Vagina (tissue), 2 donors: ENCODE data around the gene FGD2. TPM values are rescaled to one million over a fixed set of nuclear protein-coding genes. Genes with fewer than 3 reads are reported as not detected.

ENCODE experiments used
- DNase-seq, 2 donors: peaks; one replicate each; pipeline ENCODE4 v3.0.0-alpha.2; 2017; ENCODE audit errors: extremely low spot score in 2 of 2
- H3K27ac ChIP-seq: fragments of 200-600 bp; sonication (generic); one replicate; pipeline ENCODE4 v1.5.1; 2019
- H3K27me3 ChIP-seq: fragments of 200-600 bp; sonication (generic); one replicate; pipeline ENCODE4 v1.5.1; 2019
- H3K36me3 ChIP-seq, 2 donors: fragments of 200-600 bp; sonication (generic); one replicate each; pipeline ENCODE4 v1.5.1; 2017 to 2019
- H3K4me1 ChIP-seq: fragments of 200-600 bp; sonication (generic); one replicate; pipeline ENCODE4 v1.5.1; 2019
- H3K4me3 ChIP-seq, 2 donors: fragments of 200-600 bp; sonication (generic); 1 replicate in 1 of 2; 2 replicates in 1 of 2; pipeline ENCODE4 v1.5.1; 2016 to 2019
- H3K9me3 ChIP-seq: fragments of 200-600 bp; sonication (generic); one replicate; pipeline ENCODE4 v1.5.1; 2019
- POLR2A ChIP-seq, 2 donors: fragments of 450-650 bp; IDR thresholded peaks; one replicate each; pipeline ENCODE4 v1.6.1; 2017; ENCODE audit warnings: antibody characterized with exemption in 2 of 2, mild to moderate bottlenecking in 2 of 2, moderate library complexity in 2 of 2
- POLR2AphosphoS5 ChIP-seq, 2 donors: sonication (generic); formaldehyde crosslinking; IDR thresholded peaks; one replicate each; pipeline ENCODE4 v1.9.0; 2017; ENCODE audit warnings: antibody characterized with exemption in 2 of 2, mild to moderate bottlenecking in 2 of 2, low read depth in 1 of 2; ENCODE audit not compliant: insufficient read depth in 1 of 2
- intact Hi-C: fragments of 100-400 bp; cut with DNase I; formaldehyde crosslinking; loops from one replicate; pipeline ENCODE4 v1.15.1; 2023
- total RNA-seq: library from RNA; depleted of rRNA; stranded (reverse); fragments of >200 nt; gene quantifications from one replicate; pipeline ENCODE4 v1.2.3, GENCODE V29; 2016
- TF ChIP-seq, protein P1 (sequence below), 3 experiments: fragments of 450-650 bp in 2 of 3; fragments of 200-600 bp in 1 of 3; sonication (generic) in 1 of 3; IDR thresholded peaks; one replicate each; pipeline ENCODE4 v1.5.1; 2017 to 2019; ENCODE audit warnings: antibody characterized with exemption in 3 of 3, mild to moderate bottlenecking in 2 of 3, moderate library complexity in 2 of 3

Gene FGD2
- total RNA-seq, 1 donor from 2014 or later, result 20.4 TPM

DNA sequence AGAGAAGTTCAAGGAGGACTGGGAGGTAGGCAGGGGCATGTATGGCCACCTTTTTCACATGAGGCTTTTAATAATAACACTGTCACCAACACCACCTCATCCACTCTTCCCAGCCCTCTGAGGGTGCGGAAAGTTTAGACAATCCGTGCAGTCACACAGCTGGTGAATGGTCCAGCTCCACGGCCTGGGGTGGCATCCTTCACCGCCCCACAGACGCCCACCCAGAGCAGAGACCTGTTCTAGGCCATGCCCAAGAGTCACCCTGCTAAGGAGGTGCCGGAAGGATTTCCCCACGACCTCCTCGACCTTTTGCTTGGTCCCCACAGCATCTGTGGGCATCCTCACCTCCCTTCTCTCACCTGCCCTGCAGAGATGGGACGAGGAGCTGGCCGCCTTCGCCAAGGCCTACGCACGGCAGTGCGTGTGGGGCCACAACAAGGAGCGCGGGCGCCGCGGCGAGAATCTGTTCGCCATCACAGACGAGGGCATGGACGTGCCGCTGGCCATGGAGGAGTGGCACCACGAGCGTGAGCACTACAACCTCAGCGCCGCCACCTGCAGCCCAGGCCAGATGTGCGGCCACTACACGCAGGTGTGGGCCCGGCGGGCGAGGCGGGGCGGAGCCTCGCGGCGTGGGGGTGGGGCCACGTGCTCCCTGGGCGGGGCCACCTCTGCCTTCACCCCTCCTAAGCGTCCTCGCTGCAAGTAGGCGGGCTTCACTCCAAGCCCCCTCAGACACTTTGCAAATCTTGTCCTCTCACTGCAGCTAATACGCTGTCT, 46.5 kb upstream of the FGD2 start:
- TF ChIP-seq POLR2AphosphoS5 (IDR thresholded peaks at IDR 0.05; ENCODE audit: insufficient read depth in 1 of 2, low read depth in 1 of 2) (no peak), POLR2A (IDR thresholded peaks at IDR 0.05) (no peak)
- TF ChIP-seq, protein P1, sequence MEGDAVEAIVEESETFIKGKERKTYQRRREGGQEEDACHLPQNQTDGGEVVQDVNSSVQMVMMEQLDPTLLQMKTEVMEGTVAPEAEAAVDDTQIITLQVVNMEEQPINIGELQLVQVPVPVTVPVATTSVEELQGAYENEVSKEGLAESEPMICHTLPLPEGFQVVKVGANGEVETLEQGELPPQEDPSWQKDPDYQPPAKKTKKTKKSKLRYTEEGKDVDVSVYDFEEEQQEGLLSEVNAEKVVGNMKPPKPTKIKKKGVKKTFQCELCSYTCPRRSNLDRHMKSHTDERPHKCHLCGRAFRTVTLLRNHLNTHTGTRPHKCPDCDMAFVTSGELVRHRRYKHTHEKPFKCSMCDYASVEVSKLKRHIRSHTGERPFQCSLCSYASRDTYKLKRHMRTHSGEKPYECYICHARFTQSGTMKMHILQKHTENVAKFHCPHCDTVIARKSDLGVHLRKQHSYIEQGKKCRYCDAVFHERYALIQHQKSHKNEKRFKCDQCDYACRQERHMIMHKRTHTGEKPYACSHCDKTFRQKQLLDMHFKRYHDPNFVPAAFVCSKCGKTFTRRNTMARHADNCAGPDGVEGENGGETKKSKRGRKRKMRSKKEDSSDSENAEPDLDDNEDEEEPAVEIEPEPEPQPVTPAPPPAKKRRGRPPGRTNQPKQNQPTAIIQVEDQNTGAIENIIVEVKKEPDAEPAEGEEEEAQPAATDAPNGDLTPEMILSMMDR (IDR thresholded peaks at IDR 0.05), result no peak
- H3K27ac ChIP-seq, result no peak overlapping the region
- peaks cover 34% of the 10 kb centered on the region for H3K4me1 ChIP-seq
- no peak overlapping the region for H3K4me3 ChIP-seq
- no peaks in the 10 kb centered on the region for H3K9me3 ChIP-seq
- DNase-seq, result no peak
- H3K27me3 ChIP-seq, result no peaks in the 10 kb centered on the region
- no peaks in the 10 kb centered on the region for H3K36me3 ChIP-seq
- intact Hi-C loops, result no loop called here

DNA sequence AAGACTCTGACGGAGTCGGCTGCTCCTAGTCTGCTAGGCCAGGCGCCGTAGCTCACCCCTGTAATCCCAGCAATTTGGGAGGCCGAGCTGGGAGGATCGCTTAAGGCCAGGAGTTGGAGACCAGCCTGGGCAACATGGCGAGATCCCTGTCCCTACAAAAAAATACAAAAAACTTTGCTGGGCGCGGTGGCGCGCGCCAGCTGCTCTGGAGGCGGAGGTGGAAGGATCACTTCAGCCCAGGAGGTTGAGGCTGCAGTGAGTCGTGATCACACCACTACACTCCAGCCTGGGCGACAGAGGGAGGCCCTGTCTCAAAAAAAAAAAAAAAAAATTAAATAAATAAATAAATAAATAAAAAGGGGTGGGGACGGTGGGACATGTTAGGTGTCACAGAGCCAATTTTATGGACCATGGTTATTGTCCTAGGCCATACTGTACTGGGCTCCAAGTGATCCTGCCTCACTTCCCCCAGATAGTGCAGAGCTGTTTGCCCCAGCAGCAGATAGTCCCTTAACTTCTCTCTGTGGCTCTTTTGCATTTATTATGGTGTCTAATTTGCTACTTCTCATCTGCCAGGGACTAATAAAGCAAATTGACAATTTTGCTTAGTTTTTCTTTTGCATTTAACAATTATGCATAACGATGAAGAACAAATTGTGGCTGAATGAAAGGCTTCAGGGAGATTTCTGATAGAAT, 45.8 kb upstream of the FGD2 start:
- no peaks in the 10 kb centered on the region for H3K9me3 ChIP-seq
- H3K27me3 ChIP-seq, result no peaks in the 10 kb centered on the region
- H3K27ac ChIP-seq, result peak overlapping the region; percentile 66
- H3K4me1 ChIP-seq, result peaks cover 42% of the 10 kb centered on the region
- intact Hi-C loops, result no loop called here
- no peak overlapping the region for H3K4me3 ChIP-seq
- H3K36me3 ChIP-seq, result no peaks in the 10 kb centered on the region
- TF ChIP-seq, protein P1 (IDR thresholded peaks at IDR 0.05), result no peak
- TF ChIP-seq POLR2A (IDR thresholded peaks at IDR 0.05) (no peak), POLR2AphosphoS5 (IDR thresholded peaks at IDR 0.05; ENCODE audit: insufficient read depth in 1 of 2, low read depth in 1 of 2) (no peak)
- DNase-seq, result no peak

DNA sequence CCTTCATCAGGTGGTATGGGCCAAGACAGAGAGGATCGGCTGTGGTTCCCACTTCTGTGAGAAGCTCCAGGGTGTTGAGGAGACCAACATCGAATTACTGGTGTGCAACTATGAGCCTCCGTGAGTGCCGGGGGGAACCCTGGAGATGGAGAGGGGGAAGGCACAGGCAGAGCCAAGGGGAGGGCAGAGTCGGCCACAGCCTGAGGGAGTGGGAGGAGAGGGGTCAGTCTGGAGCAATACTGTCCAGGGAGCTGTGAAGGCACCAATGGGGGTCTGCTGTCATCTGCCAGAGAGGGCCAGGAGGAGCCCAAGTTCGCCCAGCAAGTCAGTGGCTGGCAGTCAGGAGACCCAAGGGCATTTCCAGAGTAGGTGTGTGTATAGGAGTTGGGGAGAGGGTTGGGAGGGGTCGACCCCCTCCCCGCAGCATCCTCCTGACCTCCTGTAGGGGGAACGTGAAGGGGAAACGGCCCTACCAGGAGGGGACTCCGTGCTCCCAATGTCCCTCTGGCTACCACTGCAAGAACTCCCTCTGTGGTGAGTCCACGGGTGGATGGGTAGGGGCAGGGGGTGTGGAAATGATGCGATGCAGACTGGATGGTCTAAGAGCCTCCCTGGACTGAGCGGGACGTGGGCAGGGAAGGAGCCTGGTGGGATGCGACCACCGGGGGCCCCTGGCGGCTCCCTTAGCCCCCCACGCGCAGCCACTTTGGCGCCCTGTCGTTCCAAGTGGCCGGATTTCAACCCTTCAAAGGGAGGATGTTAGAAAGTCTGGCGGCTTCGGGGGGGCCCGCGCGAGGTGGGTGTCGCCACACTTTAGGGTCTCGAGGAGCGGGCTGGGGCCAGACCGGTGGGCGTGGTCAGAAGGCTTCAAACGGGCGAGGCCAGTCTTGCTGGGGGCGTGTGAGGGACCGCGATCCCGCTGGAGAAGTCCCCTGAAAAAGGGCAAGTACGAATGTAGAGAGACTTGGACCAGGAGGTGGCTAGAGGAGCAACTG, 43.7 kb upstream of the FGD2 start:
- DNase-seq, result no peak
- intact Hi-C loops, result no loop called here
- TF ChIP-seq POLR2A (IDR thresholded peaks at IDR 0.05) (no peak), POLR2AphosphoS5 (IDR thresholded peaks at IDR 0.05; ENCODE audit: insufficient read depth in 1 of 2, low read depth in 1 of 2) (no peak)
- TF ChIP-seq, protein P1 (IDR thresholded peaks at IDR 0.05), result no peak
- Histone ChIP-seq H3K36me3 (no peaks in the 10 kb centered on the region), H3K9me3 (no peaks in the 10 kb centered on the region), H3K4me1 (peaks cover 39% of the 10 kb centered on the region), H3K4me3 (no peak overlapping the region), H3K27ac (peak overlapping the region; percentile 66), H3K27me3 (no peaks in the 10 kb centered on the region)

DNA sequence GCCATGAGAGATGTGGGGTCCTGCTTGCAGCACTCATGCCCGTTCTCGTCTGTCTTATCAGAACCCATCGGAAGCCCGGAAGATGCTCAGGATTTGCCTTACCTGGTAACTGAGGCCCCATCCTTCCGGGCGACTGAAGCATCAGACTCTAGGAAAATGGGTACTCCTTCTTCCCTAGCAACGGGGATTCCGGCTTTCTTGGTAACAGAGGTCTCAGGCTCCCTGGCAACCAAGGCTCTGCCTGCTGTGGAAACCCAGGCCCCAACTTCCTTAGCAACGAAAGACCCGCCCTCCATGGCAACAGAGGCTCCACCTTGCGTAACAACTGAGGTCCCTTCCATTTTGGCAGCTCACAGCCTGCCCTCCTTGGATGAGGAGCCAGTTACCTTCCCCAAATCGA, 42.6 kb upstream of the FGD2 start:
- Histone ChIP-seq H3K4me1 (peaks cover 36% of the 10 kb centered on the region), H3K27ac (no peak overlapping the region), H3K27me3 (no peaks in the 10 kb centered on the region), H3K36me3 (peaks cover 0 to 6% of the 10 kb centered on the region in 2 donors), H3K9me3 (no peaks in the 10 kb centered on the region), H3K4me3 (no peak overlapping the region)
- TF ChIP-seq POLR2AphosphoS5 (IDR thresholded peaks at IDR 0.05; ENCODE audit: insufficient read depth in 1 of 2, low read depth in 1 of 2), result no peak
- TF ChIP-seq, protein P1 (IDR thresholded peaks at IDR 0.05), result no peak
- no peak for TF ChIP-seq POLR2A (IDR thresholded peaks at IDR 0.05)
- intact Hi-C loops, result no loop called here
- no peak for DNase-seq
